Caco-2 (cell line): ENCODE measurements around the gene TBCK. TPM values are rescaled to one million over a fixed set of nuclear protein-coding genes. Genes with fewer than 3 reads are reported as not detected.

Source experiments
- BruUV-seq: library from RNA; stranded (reverse); fragments of 400-500 nt; replicated peaks from 2 replicates; lab custom pipeline; 2021; lab: Mats Ljungman, UMichigan
- CTCF ChIA-PET: fragments of 300-600 bp; sonication (Branson Sonifier 250); formaldehyde crosslinking; loops from one replicate; lab custom pipeline; 2022; ENCODE audit warnings: antibody characterized with exemption; lab: Charles Lee
- POLR2A ChIA-PET: fragments of 300-600 bp; sonication (Branson Sonifier 250); formaldehyde crosslinking; loops from one replicate; lab custom pipeline; 2022; ENCODE audit warnings: antibody characterized with exemption; lab: Charles Lee
- DNase-seq, 2 experiments: peaks; one replicate each; pipeline versions ENCODE4 v3.0.0 to v3.0.0-alpha.2; 2020 to 2022
- H3K27me3 ChIP-seq: replicated peaks from 2 replicates; pipeline ENCODE4 v1.6.0; 2011; ENCODE audit warnings: low read length; ENCODE audit not compliant: control insufficient read depth, insufficient read depth
- H3K36me3 ChIP-seq: 2 replicates; pipeline ENCODE4 v1.5.1; 2011; ENCODE audit warnings: low read length; ENCODE audit not compliant: control insufficient read depth, insufficient read depth
- H3K4me1 ChIP-seq: fragments of 250-450 bp; sonication (Bioruptor Pico); 2 replicates; pipeline ENCODE4 v1.5.1; 2020; ENCODE audit warnings: mild to moderate bottlenecking
- H3K4me3 ChIP-seq: 2 replicates; pipeline ENCODE4 v1.5.1; 2011; ENCODE audit warnings: low read depth, mild to moderate bottlenecking, control low read depth, low read length
- H3K9me3 ChIP-seq: fragments of 250-450 bp; sonication (Bioruptor Pico); 2 replicates; pipeline ENCODE4 v1.5.1; 2020; ENCODE audit warnings: mild to moderate bottlenecking, moderate library complexity
- H3K27ac Mint-ChIP-seq: one replicate; pipeline ENCODE4 v1.8.0; 2022; ENCODE audit warnings: mixed read lengths; ENCODE audit not compliant: unreplicated experiment
- H3K27me3 Mint-ChIP-seq: one replicate; pipeline ENCODE4 v1.8.0; 2022; ENCODE audit warnings: mixed read lengths; ENCODE audit not compliant: insufficient read depth, unreplicated experiment
- H3K36me3 Mint-ChIP-seq: one replicate; pipeline ENCODE4 v1.8.0; 2022; ENCODE audit warnings: mild to moderate bottlenecking, mixed read lengths; ENCODE audit not compliant: insufficient read depth, unreplicated experiment
- H3K4me1 Mint-ChIP-seq: one replicate; pipeline ENCODE4 v1.8.0; 2022; ENCODE audit warnings: low read depth, mixed read lengths; ENCODE audit not compliant: unreplicated experiment
- H3K4me3 Mint-ChIP-seq: one replicate; pipeline ENCODE4 v1.8.0; 2022; ENCODE audit warnings: mild to moderate bottlenecking, moderate library complexity, mixed read lengths; ENCODE audit not compliant: unreplicated experiment
- H3K9me3 Mint-ChIP-seq: one replicate; pipeline ENCODE4 v1.8.0; 2022; ENCODE audit warnings: mixed read lengths; ENCODE audit not compliant: unreplicated experiment
- intact Hi-C: fragments of 100-400 bp; cut with micrococcal nuclease; formaldehyde crosslinking; loops from one replicate; pipeline ENCODE4 v1.10.0; 2022; ENCODE audit not compliant: unreplicated experiment
- total RNA-seq: library from RNA; stranded (reverse); gene quantifications from 2 replicates; pipeline ENCODE4 v1.2.3, GENCODE V29; 2022
- TF ChIP-seq, protein P1 (sequence below), 2 experiments: fragments of 200-600 bp in 1 of 2; IDR thresholded peaks; 1 replicate in 1 of 2; 2 replicates in 1 of 2; pipeline versions ENCODE4 v1.5.1 to v1.8.0; 2011 to 2022; ENCODE audit warnings: antibody characterized with exemption in 1 of 2, control low read depth in 1 of 2, inconsistent platforms in 1 of 2, low read depth in 1 of 2, low read length in 1 of 2, mild to moderate bottlenecking in 1 of 2, moderate library complexity in 1 of 2; ENCODE audit not compliant: insufficient read depth in 1 of 2, severe bottlenecking in 1 of 2, unreplicated experiment in 1 of 2

The TBCK gene
- total RNA-seq, 1 experiment from 2014 or later: 51.1 TPM

DNA sequence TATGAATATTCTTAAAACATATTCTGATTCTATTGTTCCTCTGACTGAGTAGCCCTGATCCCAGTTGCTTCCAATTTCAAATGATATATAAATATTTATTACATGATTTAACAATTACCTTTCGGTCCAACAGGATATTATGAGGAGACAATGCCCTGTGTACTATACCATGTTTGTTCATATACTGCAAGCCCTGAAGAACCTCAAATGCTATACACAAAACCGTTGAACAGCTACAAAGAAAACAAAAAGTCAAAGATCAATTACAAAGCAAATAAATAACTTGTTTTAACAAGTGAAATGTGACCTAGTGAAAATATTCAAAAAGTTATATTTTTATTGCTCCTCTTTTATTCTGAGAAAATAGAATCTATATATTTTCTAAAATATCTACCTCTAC is 54.0 kb downstream of the TBCK start:
- DNase-seq: no peak
- peaks cover 10% of the 10 kb centered on the region for H3K36me3 Mint-ChIP-seq
- no peak overlapping the region for H3K4me3 Mint-ChIP-seq
- no peaks in the 10 kb centered on the region for H3K27me3 ChIP-seq
- intact Hi-C loops: loop anchor here (10.0 kb wide), 1 partner anchor 343 kb away; no protein-coding TSS in a partner anchor
- H3K27ac Mint-ChIP-seq: peak overlapping the region; percentile 15
- BruUV-seq: no TSS peak
- no peak overlapping the region for H3K4me3 ChIP-seq
- ChIA-PET CTCF (no interaction called here), POLR2A (no interaction called here)
- no peaks in the 10 kb centered on the region for H3K9me3 ChIP-seq
- peaks cover 95% of the 10 kb centered on the region for H3K4me1 ChIP-seq
- no peaks in the 10 kb centered on the region for H3K36me3 ChIP-seq
- H3K27me3 Mint-ChIP-seq: no peaks in the 10 kb centered on the region
- TF ChIP-seq, protein P1, sequence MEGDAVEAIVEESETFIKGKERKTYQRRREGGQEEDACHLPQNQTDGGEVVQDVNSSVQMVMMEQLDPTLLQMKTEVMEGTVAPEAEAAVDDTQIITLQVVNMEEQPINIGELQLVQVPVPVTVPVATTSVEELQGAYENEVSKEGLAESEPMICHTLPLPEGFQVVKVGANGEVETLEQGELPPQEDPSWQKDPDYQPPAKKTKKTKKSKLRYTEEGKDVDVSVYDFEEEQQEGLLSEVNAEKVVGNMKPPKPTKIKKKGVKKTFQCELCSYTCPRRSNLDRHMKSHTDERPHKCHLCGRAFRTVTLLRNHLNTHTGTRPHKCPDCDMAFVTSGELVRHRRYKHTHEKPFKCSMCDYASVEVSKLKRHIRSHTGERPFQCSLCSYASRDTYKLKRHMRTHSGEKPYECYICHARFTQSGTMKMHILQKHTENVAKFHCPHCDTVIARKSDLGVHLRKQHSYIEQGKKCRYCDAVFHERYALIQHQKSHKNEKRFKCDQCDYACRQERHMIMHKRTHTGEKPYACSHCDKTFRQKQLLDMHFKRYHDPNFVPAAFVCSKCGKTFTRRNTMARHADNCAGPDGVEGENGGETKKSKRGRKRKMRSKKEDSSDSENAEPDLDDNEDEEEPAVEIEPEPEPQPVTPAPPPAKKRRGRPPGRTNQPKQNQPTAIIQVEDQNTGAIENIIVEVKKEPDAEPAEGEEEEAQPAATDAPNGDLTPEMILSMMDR (IDR thresholded peaks at IDR 0.05; ENCODE audit: insufficient read depth in 1 of 2, low read depth in 1 of 2, low read length in 1 of 2, severe bottlenecking in 1 of 2, unreplicated experiment in 1 of 2): no peak
- H3K4me1 Mint-ChIP-seq: peaks cover 56% of the 10 kb centered on the region
- H3K9me3 Mint-ChIP-seq: no peaks in the 10 kb centered on the region

DNA sequence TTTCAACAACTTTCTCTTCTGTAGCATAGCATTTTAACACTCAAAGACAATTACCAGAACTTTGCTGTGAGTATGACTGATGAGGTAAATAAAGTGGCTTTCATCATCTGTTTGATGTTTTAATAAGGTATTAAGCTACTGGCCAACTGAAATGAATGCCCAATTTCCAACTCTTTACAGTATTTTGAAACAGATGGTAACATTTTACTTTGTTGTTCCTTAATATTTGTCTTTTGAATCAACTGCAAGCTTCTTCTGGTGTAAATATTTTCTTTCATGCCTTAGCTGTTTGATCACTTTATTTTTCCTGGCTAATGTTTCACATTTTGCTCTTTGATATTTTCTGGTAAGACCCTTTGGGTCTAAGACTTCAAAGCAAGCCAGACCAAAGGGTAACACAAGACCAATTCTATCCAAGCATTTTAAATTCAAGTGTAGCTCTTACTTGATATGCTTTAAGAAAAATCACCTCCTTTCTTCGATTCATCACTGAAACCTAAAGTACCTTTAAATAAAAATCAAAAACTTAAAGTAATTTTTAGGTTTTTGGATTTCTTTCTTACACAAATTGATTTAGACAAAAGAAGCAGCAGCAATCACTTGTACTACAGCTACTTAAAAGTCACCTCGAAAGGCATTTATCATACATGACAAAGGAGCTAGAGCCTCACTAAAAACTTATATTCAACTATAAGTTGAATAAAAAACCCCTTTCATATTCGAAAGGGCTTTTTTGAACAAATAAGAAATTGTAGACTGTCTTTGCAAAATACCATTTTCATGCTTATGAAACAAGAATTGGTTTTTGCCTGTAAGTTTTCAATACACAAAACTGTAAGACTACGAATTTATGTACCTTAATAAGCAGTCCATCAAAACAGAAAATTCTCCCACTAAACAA is 57.6 kb downstream of the TBCK start:
- intact Hi-C loops: loop anchor here (1.0 kb wide), 1 partner anchor 48 kb away; no protein-coding TSS in a partner anchor
- POLR2A ChIA-PET: interaction anchor here (1.1 kb wide), 2 partner anchors 48 to 58 kb away, joined by 3 read pairs; partner anchors contain the start of genes AIMP1 and TBCK
- Mint-ChIP-seq H3K4me1 (peaks cover 47% of the 10 kb centered on the region), H3K36me3 (peaks cover 10% of the 10 kb centered on the region), H3K27me3 (no peaks in the 10 kb centered on the region), H3K27ac (peak overlapping the region; percentile 63), H3K9me3 (no peaks in the 10 kb centered on the region), H3K4me3 (peak overlapping the region; percentile 43)
- H3K36me3 ChIP-seq: peaks cover 15% of the 10 kb centered on the region
- peak in 1 of 2 experiments; percentile 49 for DNase-seq
- peaks cover 7% of the 10 kb centered on the region; the same call in 1 of the 2 replicates for H3K9me3 ChIP-seq
- no peak overlapping the region for H3K4me3 ChIP-seq
- TSS peak; percentile 93 for BruUV-seq
- H3K27me3 ChIP-seq: no peaks in the 10 kb centered on the region
- CTCF ChIA-PET: interaction anchor here (0.6 kb wide), 2 partner anchors 34 to 288 kb away, joined by 3 read pairs; no protein-coding TSS in a partner anchor
- peaks cover 69% of the 10 kb centered on the region for H3K4me1 ChIP-seq
- TF ChIP-seq, protein P1 (IDR thresholded peaks at IDR 0.05; ENCODE audit: insufficient read depth in 1 of 2, low read depth in 1 of 2, low read length in 1 of 2, severe bottlenecking in 1 of 2, unreplicated experiment in 1 of 2): no peak

DNA sequence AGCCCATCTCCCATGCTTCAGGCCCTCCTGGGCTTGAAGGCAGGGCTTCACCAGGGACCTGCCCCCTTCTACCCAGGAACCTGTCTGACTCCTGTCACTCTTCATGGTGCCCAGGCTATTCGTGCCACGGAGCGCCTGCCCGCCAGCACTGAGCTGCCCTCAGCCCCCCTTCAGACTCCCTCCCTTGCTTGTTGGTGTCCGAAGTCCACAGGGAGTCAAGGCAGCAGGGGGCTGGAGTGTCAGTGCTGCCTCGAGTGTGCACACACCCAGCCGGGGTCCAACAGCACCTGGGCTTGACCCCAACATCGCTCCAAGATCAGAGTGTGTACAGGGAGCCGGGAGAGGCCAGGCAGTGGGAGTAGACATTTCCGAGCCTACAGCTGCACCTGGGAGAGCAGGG is 59.8 kb downstream of the TBCK start:
- peaks cover 7% of the 10 kb centered on the region; the same call in 1 of the 2 replicates for H3K9me3 ChIP-seq
- ChIA-PET POLR2A (no interaction called here), CTCF (no interaction called here)
- TF ChIP-seq, protein P1 (IDR thresholded peaks at IDR 0.05; ENCODE audit: insufficient read depth in 1 of 2, low read depth in 1 of 2, low read length in 1 of 2, severe bottlenecking in 1 of 2, unreplicated experiment in 1 of 2): no peak
- BruUV-seq: no TSS peak
- H3K4me3 ChIP-seq: no peak overlapping the region
- H3K4me1 ChIP-seq: peaks cover 53% of the 10 kb centered on the region
- intact Hi-C loops: no loop called here
- Mint-ChIP-seq H3K36me3 (peaks cover 10% of the 10 kb centered on the region), H3K9me3 (no peaks in the 10 kb centered on the region), H3K27me3 (no peaks in the 10 kb centered on the region), H3K27ac (no peak overlapping the region), H3K4me3 (no peak overlapping the region), H3K4me1 (peaks cover 31% of the 10 kb centered on the region)
- H3K36me3 ChIP-seq: peaks cover 15% of the 10 kb centered on the region
- H3K27me3 ChIP-seq: no peaks in the 10 kb centered on the region
- DNase-seq: no peak
